HK-2 (cell line): ENCODE measurements around the gene ENDOD1.
"Not testable (repeated sequence)": the region's sequence is repeated elsewhere in the genome, so short reads cannot be mapped to it uniquely, and the experiment has no call there.

ENCODE experiments used
- DNase-seq: peaks from one replicate; pipeline ENCODE4 v3.0.0-alpha.2; 2018; ENCODE audit not compliant: unreplicated experiment

The ENDOD1 gene, protein sequence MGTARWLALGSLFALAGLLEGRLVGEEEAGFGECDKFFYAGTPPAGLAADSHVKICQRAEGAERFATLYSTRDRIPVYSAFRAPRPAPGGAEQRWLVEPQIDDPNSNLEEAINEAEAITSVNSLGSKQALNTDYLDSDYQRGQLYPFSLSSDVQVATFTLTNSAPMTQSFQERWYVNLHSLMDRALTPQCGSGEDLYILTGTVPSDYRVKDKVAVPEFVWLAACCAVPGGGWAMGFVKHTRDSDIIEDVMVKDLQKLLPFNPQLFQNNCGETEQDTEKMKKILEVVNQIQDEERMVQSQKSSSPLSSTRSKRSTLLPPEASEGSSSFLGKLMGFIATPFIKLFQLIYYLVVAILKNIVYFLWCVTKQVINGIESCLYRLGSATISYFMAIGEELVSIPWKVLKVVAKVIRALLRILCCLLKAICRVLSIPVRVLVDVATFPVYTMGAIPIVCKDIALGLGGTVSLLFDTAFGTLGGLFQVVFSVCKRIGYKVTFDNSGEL

DNA sequence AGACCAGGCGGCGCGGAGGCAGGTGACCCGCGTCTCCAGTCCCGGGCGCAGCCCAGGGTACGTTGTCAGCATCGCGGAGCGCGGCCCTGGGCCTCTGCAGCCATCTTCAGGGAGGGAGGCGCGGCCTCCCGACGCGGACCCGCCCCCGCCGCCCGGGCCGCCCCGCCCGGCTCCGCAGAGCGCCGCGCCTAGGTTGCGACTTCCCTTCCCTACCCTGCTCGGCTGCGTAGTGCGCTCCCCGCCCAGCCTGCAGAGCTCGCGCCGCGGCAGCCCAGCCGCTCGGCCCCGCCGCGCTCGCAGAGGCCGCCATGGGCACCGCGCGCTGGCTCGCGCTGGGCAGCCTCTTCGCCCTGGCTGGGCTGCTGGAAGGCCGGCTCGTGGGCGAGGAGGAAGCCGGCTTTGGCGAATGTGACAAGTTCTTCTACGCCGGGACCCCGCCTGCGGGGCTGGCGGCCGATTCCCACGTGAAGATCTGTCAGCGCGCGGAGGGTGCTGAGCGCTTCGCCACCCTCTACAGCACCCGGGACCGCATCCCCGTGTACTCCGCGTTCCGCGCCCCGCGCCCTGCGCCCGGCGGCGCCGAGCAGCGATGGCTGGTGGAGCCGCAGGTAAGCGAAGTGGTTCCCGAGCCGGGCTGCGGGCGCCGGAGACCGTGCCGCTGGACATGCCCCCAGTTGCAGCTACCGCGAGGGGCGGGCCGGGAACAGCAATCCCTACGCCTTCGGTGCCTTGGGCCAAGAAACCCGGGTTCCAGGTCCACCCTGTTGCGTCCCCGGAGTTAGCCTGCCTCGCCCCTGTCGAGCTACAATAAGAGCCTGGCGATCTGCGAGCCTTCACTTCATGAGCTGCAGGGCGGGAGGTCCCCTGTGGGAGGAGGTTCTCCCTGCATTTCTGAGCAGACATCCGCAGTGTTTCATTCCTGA lies at the start of gene ENDOD1:
ENDOD1 (plus strand) TSS at position 227 of the 923 bp plus-strand sequence; CDS start at position 309, 82 bp downstream.
- DNase-seq, result peak; percentile 54

GRCh38 chr11:95042239-95042638 lies 47.4 kb upstream of the ENDOD1 start:
- DNase-seq, result no peak

GRCh38 chr11:95042906-95043305 lies 46.7 kb upstream of the ENDOD1 start:
- no peak for DNase-seq

DNA sequence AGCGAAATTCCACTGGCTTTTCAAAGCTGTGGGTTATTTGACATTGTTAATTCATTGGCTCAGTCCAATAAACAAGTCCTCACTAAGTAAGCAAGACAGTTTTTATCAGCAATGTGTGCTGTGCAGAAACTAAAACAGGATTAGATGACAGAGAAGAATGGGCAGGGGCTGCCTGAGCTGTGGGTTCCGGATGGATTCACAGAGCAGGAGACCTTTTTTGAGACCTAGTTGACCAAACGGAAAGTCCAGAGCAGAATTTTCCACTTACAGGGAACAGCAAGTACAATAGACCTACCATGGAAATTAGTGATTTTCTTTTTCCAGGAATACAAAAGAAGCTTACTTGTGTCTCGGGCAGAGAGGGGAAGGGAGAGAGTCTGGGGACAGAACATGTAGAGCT lies 45.6 kb upstream of the ENDOD1 start:
- DNase-seq, result no peak

- no peak for DNase-seq
These were observed 43.8 kb upstream of the ENDOD1 start for GRCh38 chr11:95045812-95046211.

- DNase-seq, result not testable (repeated sequence)
These were observed 40.5 kb upstream of the ENDOD1 start, which contains the start of gene KDM4F for GRCh38 chr11:95049122-95049521. Gene KDM4F (plus strand): TSS chr11:95049422.

DNA sequence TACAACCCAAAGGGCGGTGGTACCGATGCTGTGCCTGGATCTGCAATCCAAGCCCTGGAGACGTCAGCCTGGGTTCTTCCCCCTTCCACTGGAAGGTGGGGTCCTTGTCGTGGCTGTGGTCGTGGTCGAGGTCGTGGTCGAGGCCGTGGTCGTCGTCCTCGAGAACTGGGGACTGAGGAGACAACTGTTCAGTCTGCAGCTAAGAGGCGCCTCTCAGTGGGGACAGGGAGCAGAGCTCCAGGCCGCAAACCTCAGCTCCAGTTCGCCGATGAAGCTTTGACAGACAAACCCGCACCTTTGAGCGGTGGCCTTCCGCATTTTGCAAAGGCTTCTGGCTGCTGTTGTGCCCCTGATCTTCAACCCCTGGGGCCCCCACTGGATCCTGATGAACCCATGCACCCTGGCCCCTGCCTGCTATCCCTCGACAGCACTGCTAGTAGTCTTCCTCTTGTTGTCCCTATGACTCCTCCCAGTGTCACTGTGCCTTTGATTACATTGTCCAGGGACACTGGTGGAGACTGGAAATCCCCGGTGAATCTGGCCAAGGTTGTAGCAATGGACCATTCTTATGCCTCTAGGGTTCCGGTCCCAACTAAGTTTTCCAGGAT lies 38.9 kb upstream of the ENDOD1 start:
- DNase-seq, result no peak

DNA sequence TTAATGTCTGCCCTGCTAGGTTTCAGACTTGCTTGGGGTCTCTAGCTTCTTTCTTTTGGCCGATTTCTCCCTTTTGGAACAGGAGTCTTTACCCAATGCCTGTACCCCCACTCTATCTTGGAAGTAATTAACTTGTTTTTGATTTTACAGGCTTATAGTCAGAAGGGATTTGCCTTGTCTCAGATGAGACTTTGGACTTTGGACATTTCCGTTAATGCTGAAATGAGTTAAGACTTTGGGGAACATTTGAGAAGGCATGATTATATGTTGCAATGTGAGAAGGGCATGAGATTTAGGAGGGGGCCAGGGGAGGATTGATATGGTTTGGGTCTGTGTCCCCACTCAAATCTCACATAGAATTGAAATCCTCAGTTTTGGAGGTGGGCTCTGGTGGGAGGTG lies 35.3 kb upstream of the ENDOD1 start:
- no peak for DNase-seq

DNA sequence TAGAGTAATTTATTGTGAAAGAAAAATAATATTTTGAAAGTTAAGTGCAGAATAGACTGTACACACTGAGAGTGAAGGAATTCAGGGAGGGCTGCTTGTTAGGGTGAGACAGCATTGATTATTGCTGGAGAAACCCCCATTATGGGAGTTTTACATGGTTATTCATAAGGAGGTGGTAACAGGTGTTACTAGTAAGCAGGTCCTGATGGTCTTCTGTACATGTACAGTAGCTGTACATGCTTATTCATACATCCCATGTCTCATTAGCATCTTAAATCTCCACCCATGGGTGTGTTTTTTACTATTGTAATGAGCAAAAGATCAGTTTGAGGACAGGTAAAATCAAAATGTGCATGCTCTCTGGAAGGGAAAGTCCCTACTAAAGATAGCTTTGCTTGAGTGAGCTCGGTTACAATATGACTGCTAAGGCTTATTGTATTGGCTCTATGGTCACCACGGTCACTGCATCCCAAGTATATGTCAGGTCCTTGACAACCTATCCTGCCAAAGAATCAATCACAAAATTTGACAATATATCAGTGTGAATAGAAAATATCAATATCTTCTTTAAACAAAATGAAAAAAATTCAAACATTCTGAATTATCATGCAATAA lies 34.3 kb upstream of the ENDOD1 start:
- DNase-seq, result no peak

DNA sequence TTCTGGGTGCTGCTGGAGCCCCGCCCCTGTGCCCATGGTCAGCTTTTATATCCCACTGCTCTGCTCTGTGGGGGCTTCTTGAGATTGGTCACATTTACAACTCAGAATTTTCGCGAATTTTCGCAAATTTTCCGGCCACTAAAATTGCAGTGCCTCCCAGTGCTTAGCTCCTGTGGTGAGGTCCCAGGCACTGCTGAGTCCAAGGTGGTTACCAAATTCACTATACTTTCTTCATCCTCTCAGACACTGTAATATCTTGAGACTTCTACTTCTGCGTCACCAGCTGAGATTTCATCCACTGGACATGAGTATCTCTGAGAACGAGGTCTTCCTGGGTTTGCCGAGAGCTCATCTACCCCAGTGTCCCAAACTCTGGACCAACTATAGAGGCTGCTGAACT lies 31.7 kb upstream of the ENDOD1 start:
- no peak for DNase-seq

GRCh38 chr11:95058621-95059020 lies 31.0 kb upstream of the ENDOD1 start:
- DNase-seq, result no peak

DNA sequence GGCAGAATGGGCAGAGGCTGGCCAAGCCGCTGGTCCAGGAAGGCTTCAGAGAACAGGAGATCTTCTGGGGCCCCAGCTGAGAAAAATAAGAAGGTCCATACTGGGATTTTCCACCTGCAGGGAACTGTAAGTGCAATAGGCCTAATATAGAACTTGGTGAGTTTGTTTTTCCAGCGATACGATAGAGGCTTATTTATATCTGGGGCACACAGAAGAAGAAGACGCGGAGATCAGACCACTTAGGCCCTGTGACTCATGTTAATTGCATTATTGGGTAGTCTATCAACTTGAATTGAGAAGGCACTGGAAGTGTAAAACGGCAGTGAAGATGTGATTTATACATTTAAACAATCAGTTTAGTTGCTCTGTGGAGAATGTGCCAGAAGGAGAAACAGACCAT lies 30.6 kb upstream of the ENDOD1 start:
- DNase-seq, result no peak

- DNase-seq, result no peak
These were observed 24.3 kb upstream of the ENDOD1 start for GRCh38 chr11:95065336-95065735.

DNA sequence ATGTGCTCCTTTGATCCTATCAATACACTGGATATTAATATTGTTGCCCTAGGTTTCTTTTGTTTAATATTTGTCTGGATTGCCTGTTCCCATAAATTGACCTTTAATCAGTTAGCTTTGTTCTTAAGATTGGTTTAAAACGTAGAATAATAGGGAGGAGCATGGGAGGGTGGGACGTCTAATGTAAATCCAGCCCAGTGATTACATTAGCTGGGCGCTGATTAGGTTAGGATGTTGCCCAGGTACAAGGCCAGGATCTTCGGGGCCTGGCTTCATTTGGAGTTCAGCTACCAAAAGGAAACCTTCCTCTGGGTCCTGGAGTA lies 23.0 kb upstream of the ENDOD1 start, which contains the start of gene SRSF8:
SRSF8 (plus strand) TSS at position 204 of the 323 bp plus-strand sequence. CDS start 308 bp downstream, outside the sequence.
- DNase-seq, result no peak

GRCh38 chr11:95067039-95067840 lies 22.4 kb upstream of the ENDOD1 start:
- peak; percentile 73 for DNase-seq

GRCh38 chr11:95067841-95068219 lies 21.8 kb upstream of the ENDOD1 start:
- no peak for DNase-seq

GRCh38 chr11:95068549-95068948 lies 21.1 kb upstream of the ENDOD1 start:
- DNase-seq, result peak; percentile 56

GRCh38 chr11:95070471-95070870 lies 19.2 kb upstream of the ENDOD1 start:
- no peak for DNase-seq

- DNase-seq, result no peak
These were observed 16.7 kb upstream of the ENDOD1 start for GRCh38 chr11:95072948-95073347.

DNA sequence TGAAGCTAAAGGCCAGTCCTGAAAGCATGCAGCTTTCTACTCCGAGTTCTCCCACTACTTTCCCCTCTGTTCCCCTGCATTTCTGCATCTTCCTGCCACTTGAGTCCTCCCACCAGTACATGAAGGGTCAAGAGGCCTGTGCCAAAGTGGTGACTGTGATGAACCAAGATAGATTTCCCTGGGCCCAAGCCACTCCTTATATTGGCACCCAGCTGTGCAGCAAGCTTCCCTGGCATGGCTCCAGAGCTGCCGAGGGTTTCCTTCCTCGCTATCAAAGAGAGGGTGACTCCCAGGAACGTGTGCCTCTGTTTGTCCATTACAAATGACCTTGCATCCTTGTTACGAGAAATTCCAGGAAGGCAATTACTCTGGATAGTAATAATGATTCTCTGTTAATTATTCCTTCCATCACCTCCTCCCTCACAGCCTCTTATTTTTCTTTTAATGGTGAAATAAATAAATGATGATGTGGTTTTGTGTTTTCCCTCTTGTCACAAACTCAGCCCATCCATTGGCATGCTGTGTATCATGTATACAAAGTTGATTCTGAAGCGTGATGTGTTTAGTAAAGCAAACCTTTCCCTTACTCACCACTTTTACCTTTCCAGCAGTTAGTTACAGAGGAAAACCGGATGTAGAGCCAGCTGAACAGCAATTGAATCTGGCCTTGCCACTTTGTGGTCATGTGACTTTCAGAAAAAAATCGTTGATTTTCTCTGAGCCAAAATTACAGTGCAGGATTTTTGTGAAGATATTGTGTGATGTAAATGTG lies 14.7 kb upstream of the ENDOD1 start:
- DNase-seq, result no peak
